ENCODE data around the gene FAM47E. TPM values are rescaled to one million over a fixed set of nuclear protein-coding genes. Genes with fewer than 3 reads are reported as not detected.

FAM47E gene
- total and polyA plus RNA-seq, 2 of the 8 experiments (the other 6 are each of a cell fraction or from before 2014, with no cell fraction given), result 1.3 to 1.4 TPM

GRCh38 chr4:76203541-76203940 is 48.0 kb upstream of the FAM47E start (continued):
- TF ChIP-seq CHD7 (IDR thresholded peaks at IDR 0.05; ENCODE audit: insufficient replicate concordance, low read length) (no peak), SUZ12 (IDR thresholded peaks at IDR 0.05; ENCODE audit: low read length) (no peak), TAF1 (IDR thresholded peaks at IDR 0.05; ENCODE audit: low read depth, low read length) (no peak), SP4 (IDR thresholded peaks at IDR 0.05; ENCODE audit: low read length) (no peak), TEAD4 (IDR thresholded peaks at IDR 0.05; ENCODE audit: low read depth, low read length) (no peak), MAFK (IDR thresholded peaks at IDR 0.05; ENCODE audit: low read depth, low read length) (no peak), HDAC6 (IDR thresholded peaks at IDR 0.05; ENCODE audit: low read depth, low read length) (no peak), CTBP2 (IDR thresholded peaks at IDR 0.05; ENCODE audit: borderline replicate concordance, insufficient read depth, insufficient read length, low read length) (no peak)

All from H1 (cell line).